Liver (tissue), 9 donors: Measurements from ENCODE around the gene DDX31. TPM values are rescaled to one million over a fixed set of nuclear protein-coding genes. Genes with fewer than 3 reads are reported as not detected.

Experiments used
- DNase-seq: peaks from one replicate; pipeline ENCODE4 v3.0.0-alpha.2; 2017; ENCODE audit warnings: low spot score
- H3K27ac ChIP-seq, 2 donors: one replicate each; pipeline ENCODE4 v1.7.0; 2013; ENCODE audit warnings: inconsistent platforms in 2 of 2, low read length in 2 of 2, control low read depth in 1 of 2, low read depth in 1 of 2, mild to moderate bottlenecking in 1 of 2
- H3K27me3 ChIP-seq, 4 donors: one replicate each; pipeline versions ENCODE4 v1.6.1 to v1.7.0; 2013; ENCODE audit warnings: low read length in 3 of 4, inconsistent platforms in 1 of 4, mild to moderate bottlenecking in 1 of 4, moderate library complexity in 1 of 4; ENCODE audit not compliant: control insufficient read depth in 4 of 4, insufficient read depth in 4 of 4
- H3K36me3 ChIP-seq, 4 donors: one replicate each; pipeline versions ENCODE4 v1.6.1 to v1.7.0; 2013; ENCODE audit warnings: low read length in 3 of 4, mild to moderate bottlenecking in 3 of 4, low read depth in 1 of 4, moderate library complexity in 1 of 4; ENCODE audit not compliant: control insufficient read depth in 4 of 4, insufficient read depth in 3 of 4
- H3K4me1 ChIP-seq, 4 donors: one replicate each; pipeline versions ENCODE4 v1.6.1 to v1.7.0; 2013; ENCODE audit warnings: low read length in 3 of 4, mild to moderate bottlenecking in 3 of 4, moderate library complexity in 1 of 4; ENCODE audit not compliant: control insufficient read depth in 4 of 4, insufficient read depth in 4 of 4
- H3K4me3 ChIP-seq, 3 donors: one replicate each; pipeline versions ENCODE4 v1.6.1 to v1.7.0; 2013; ENCODE audit warnings: low read length in 3 of 3, control low read depth in 1 of 3, low read depth in 1 of 3, mild to moderate bottlenecking in 1 of 3
- H3K9ac ChIP-seq, 2 donors: one replicate each; pipeline ENCODE4 v1.7.0; 2013; ENCODE audit warnings: low read length in 2 of 2, mild to moderate bottlenecking in 2 of 2, moderate library complexity in 2 of 2, control low read depth in 1 of 2, low read depth in 1 of 2
- H3K9me3 ChIP-seq, 4 donors: one replicate each; pipeline versions ENCODE4 v1.6.1 to v1.7.0; 2013; ENCODE audit warnings: low read length in 3 of 4; ENCODE audit not compliant: control insufficient read depth in 4 of 4
- EGR1 ChIP-seq, 2 donors: IDR thresholded peaks; 2 replicates each; pipeline ENCODE4 v1.6.1; 2016 to 2018; ENCODE audit warnings: antibody characterized with exemption in 2 of 2, low read depth in 2 of 2
- FOXA2 ChIP-seq: IDR thresholded peaks from 2 replicates; pipeline ENCODE4 v1.6.1; 2016; ENCODE audit warnings: antibody characterized with exemption
- HNF4A ChIP-seq, 2 donors: conservative IDR thresholded peaks; 2 replicates each; pipeline ENCODE4 v1.6.1; 2016; ENCODE audit warnings: antibody characterized with exemption in 2 of 2, mild to moderate bottlenecking in 2 of 2
- JUND ChIP-seq, 2 donors: IDR thresholded peaks; 2 replicates each; pipeline ENCODE4 v1.6.1; 2016; ENCODE audit warnings: antibody characterized with exemption in 2 of 2
- MAX ChIP-seq: IDR thresholded peaks from 2 replicates; pipeline ENCODE4 v1.6.1; 2016; ENCODE audit warnings: antibody characterized with exemption
- REST ChIP-seq: IDR thresholded peaks from 2 replicates; pipeline ENCODE4 v1.6.1; 2016; ENCODE audit warnings: antibody characterized with exemption, mild to moderate bottlenecking
- RXRA ChIP-seq, 2 donors: IDR thresholded peaks; 2 replicates each; pipeline ENCODE4 v1.6.1; 2017 to 2018; ENCODE audit warnings: antibody characterized with exemption in 2 of 2, mild to moderate bottlenecking in 1 of 2
- SP1 ChIP-seq: IDR thresholded peaks from 2 replicates; pipeline ENCODE4 v1.6.1; 2018; ENCODE audit warnings: antibody characterized with exemption, mild to moderate bottlenecking
- YY1 ChIP-seq: IDR thresholded peaks from 2 replicates; pipeline ENCODE4 v1.6.1; 2016; ENCODE audit warnings: antibody characterized with exemption, mild to moderate bottlenecking
- ZBTB33 ChIP-seq: IDR thresholded peaks from 2 replicates; pipeline ENCODE4 v1.6.1; 2016; ENCODE audit warnings: antibody characterized with exemption
- WGBS: extraction: QIAGEN DNeasy Blood & Tissue Kit; methylation state at CpG from one replicate; pipeline ENCODE4 v1.1.7; 2013; 5-methylcytosine and 5-hydroxymethylcytosine counted together
- polyA plus RNA-seq, 2 donors: library from polyadenylated mRNA; stranded (reverse) in 1 of 2; unstranded in 1 of 2; fragments of 200-250 nt in 1 of 2; fragments of >200 nt in 1 of 2; fragmentation: Nextera tagmentation in 1 of 2; extraction: Ambion mirVana in 1 of 2; gene quantifications; one replicate each; pipeline versions ENCODE4 v1.2.1 to v1.2.3, GENCODE V29; 2013 to 2015
- total RNA-seq, 2 donors: library from RNA; depleted of rRNA; stranded (reverse); fragments of >200 nt; gene quantifications; one replicate each; pipeline ENCODE4 v1.2.3, GENCODE V29; 2014
- donor health status: healthy.
- donor health status: healthy.
- donor health status: healthy.
- donor health status: healthy.
- donor health status: healthy.

Gene DDX31
- total and polyA plus RNA-seq, 4 donors = 2.5 to 9.6 (median 4.5) TPM

- no peak for TF ChIP-seq JUND (IDR thresholded peaks at IDR 0.05)
- TF ChIP-seq SP1 = no peak
- TF ChIP-seq EGR1 (IDR thresholded peaks at IDR 0.05; ENCODE audit: low read depth in 2 of 2) = no peak
- TF ChIP-seq ZBTB33 = no peak
Observed at GRCh38 chr9:132547976-132548730, 121.6 kb downstream of the DDX31 start (continued).

GRCh38 chr9:132547436-132547835, 122.3 kb downstream of the DDX31 start:
- no peak overlapping the region for H3K9ac ChIP-seq
- DNase-seq = no peak
- H3K4me1 ChIP-seq = peaks cover 0 to 5% (median 0%) of the 10 kb centered on the region in 4 donors
- H3K27ac ChIP-seq = no peak overlapping the region
- H3K4me3 ChIP-seq = no peak overlapping the region
- H3K36me3 ChIP-seq = no peaks in the 10 kb centered on the region
- 85% methylated on average over 13 of the region's 13 CpGs for WGBS
- peaks cover 0 to 2% (median 0%) of the 10 kb centered on the region in 4 donors for H3K27me3 ChIP-seq
- H3K9me3 ChIP-seq = no peaks in the 10 kb centered on the region
- TF ChIP-seq MAX = no peak
- no peak for TF ChIP-seq JUND (IDR thresholded peaks at IDR 0.05)
- no peak for TF ChIP-seq HNF4A (conservative IDR thresholded peaks at IDR 0.05)
- no peak for TF ChIP-seq RXRA (IDR thresholded peaks at IDR 0.05)
- TF ChIP-seq YY1 = no peak

- H3K27me3 ChIP-seq = peaks cover 0 to 2% (median 0%) of the 10 kb centered on the region in 4 donors
- H3K9ac ChIP-seq = no peak overlapping the region
- H3K9me3 ChIP-seq = no peaks in the 10 kb centered on the region
- H3K4me1 ChIP-seq = peaks cover 0 to 5% (median 0%) of the 10 kb centered on the region in 4 donors
- H3K36me3 ChIP-seq = no peaks in the 10 kb centered on the region
- DNase-seq = no peak
- H3K27ac ChIP-seq = no peak overlapping the region
- TF ChIP-seq FOXA2 = no peak
- no peak for TF ChIP-seq EGR1 (IDR thresholded peaks at IDR 0.05; ENCODE audit: low read depth in 2 of 2)
- TF ChIP-seq REST = no peak
- no peak for TF ChIP-seq JUND (IDR thresholded peaks at IDR 0.05)
- WGBS = 71% methylated on average over 7 of the region's 7 CpGs
- H3K4me3 ChIP-seq = no peak overlapping the region
Observed at GRCh38 chr9:132547052-132547431, 122.7 kb downstream of the DDX31 start.
